PC-9 (cell line): ENCODE measurements around the gene IGF2.

Experiments used
- EZH2 ChIP-seq: fragments of 200-600 bp; sonication (generic); IDR thresholded peaks from 2 replicates; pipeline ENCODE4 v1.8.0; 2017; ENCODE audit warnings: antibody characterized with exemption, low read depth
- TF ChIP-seq, protein P1 (sequence below): fragments of 200-600 bp; sonication (generic); conservative IDR thresholded peaks from 2 replicates; pipeline ENCODE4 v1.6.1; 2017; ENCODE audit warnings: mixed run types, antibody characterized with exemption, mild to moderate bottlenecking, moderate library complexity

GRCh38 chr11:2179516-2179915, 40.3 kb upstream of the IGF2 start:
- TF ChIP-seq, protein P1, sequence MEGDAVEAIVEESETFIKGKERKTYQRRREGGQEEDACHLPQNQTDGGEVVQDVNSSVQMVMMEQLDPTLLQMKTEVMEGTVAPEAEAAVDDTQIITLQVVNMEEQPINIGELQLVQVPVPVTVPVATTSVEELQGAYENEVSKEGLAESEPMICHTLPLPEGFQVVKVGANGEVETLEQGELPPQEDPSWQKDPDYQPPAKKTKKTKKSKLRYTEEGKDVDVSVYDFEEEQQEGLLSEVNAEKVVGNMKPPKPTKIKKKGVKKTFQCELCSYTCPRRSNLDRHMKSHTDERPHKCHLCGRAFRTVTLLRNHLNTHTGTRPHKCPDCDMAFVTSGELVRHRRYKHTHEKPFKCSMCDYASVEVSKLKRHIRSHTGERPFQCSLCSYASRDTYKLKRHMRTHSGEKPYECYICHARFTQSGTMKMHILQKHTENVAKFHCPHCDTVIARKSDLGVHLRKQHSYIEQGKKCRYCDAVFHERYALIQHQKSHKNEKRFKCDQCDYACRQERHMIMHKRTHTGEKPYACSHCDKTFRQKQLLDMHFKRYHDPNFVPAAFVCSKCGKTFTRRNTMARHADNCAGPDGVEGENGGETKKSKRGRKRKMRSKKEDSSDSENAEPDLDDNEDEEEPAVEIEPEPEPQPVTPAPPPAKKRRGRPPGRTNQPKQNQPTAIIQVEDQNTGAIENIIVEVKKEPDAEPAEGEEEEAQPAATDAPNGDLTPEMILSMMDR: no peak
- no peak for TF ChIP-seq EZH2
